ENCODE measurements around the gene CIRBP. TPM values are rescaled to one million over a fixed set of nuclear protein-coding genes. Genes with fewer than 3 reads are reported as not detected.

Gene CIRBP
- total and polyA plus RNA-seq, 2 of the 13 experiments (the other 11 are each of a cell fraction or from before 2014, with no cell fraction given) = 133 to 140 TPM

DNA sequence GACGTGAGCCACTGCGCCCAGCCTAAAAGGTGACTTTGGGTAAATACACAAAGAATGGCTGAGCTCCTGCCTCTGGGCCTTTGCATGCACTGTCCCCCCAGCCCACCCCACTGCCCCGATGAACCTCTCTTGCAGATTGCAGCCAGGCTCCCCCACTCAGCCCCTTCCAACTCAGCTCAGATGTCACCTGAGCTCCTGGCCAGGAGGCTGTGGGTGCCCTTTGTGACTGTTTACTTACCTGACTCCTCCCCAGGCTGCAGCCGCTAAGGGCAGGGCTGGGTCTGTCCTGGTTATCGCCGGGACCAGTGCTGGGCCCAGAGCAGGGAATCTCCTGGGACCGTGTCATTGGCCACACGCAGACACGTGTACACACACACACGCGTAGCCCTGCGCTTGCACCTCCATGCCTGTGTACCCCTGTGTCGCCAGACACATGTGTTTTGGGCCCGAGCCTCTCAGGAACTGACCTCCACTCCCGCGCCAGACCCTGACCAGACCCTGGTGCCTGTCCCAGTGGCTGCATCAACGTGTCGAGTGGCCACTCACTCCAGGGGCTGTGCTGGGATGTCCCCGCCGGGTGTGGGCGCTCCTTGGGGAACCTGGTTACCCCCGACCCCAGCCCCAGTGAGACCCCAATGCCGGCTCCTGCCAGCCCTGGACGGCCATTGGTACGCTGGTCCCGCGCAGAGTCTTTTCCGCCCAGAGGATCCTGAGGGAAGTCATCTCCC lies 35.2 kb downstream of the CIRBP start (continued):
- TF ChIP-seq, protein P1, sequence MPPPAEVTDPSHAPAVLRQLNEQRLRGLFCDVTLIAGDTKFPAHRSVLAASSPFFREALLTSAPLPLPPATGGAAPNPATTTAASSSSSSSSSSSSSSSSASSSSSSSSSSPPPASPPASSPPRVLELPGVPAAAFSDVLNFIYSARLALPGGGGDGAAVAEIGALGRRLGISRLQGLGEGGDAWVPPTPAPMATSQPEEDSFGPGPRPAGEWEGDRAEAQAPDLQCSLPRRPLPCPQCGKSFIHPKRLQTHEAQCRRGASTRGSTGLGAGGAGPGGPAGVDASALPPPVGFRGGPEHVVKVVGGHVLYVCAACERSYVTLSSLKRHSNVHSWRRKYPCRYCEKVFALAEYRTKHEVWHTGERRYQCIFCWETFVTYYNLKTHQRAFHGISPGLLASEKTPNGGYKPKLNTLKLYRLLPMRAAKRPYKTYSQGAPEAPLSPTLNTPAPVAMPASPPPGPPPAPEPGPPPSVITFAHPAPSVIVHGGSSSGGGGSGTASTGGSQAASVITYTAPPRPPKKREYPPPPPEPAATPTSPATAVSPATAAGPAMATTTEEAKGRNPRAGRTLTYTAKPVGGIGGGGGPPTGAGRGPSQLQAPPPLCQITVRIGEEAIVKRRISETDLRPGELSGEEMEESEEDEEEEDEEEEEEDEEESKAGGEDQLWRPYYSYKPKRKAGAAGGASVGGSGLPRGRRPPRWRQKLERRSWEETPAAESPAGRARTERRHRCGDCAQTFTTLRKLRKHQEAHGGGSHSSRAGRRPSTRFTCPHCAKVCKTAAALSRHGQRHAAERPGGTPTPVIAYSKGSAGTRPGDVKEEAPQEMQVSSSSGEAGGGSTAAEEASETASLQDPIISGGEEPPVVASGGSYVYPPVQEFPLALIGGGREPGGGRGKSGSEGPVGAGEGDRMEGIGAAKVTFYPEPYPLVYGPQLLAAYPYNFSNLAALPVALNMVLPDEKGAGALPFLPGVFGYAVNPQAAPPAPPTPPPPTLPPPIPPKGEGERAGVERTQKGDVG (CRISPR knock-in tag; IDR thresholded peaks at IDR 0.05; ENCODE audit: borderline replicate concordance) = no peak
- TF ChIP-seq ARNT (IDR thresholded peaks at IDR 0.05) (no peak), ELF4 (CRISPR knock-in tag; IDR thresholded peaks at IDR 0.05; ENCODE audit: borderline replicate concordance) (no peak), STAT5B (CRISPR knock-in tag; IDR thresholded peaks at IDR 0.05) (no peak), PHF5A (CRISPR knock-in tag; IDR thresholded peaks at IDR 0.05; ENCODE audit: low read depth, unreplicated experiment) (no peak), ZNF589 (CRISPR knock-in tag; conservative IDR thresholded peaks at IDR 0.05) (no peak), NFATC3 (CRISPR knock-in tag; IDR thresholded peaks at IDR 0.05) (no peak), ZNF569 (CRISPR knock-in tag; IDR thresholded peaks at IDR 0.05; ENCODE audit: borderline replicate concordance) (no peak), SP5 (CRISPR knock-in tag; IDR thresholded peaks at IDR 0.05; ENCODE audit: borderline replicate concordance, low read depth) (peak; percentile 69; the same call in 1 of the 2 replicates), POLR2AphosphoS5 (IDR thresholded peaks at IDR 0.05; ENCODE audit: low read depth, low read length) (peak; percentile 49; the same call in 1 of the 2 replicates), ZNF563 (CRISPR knock-in tag; IDR thresholded peaks at IDR 0.05) (peak; percentile 82; the same call in 1 of the 2 replicates), ZNF788 (CRISPR knock-in tag; IDR thresholded peaks at IDR 0.05; ENCODE audit: borderline replicate concordance) (0 out of 2 replicates have a peak, but pooled peaks have one; percentile 57)
- TF ChIP-seq, protein P2, sequence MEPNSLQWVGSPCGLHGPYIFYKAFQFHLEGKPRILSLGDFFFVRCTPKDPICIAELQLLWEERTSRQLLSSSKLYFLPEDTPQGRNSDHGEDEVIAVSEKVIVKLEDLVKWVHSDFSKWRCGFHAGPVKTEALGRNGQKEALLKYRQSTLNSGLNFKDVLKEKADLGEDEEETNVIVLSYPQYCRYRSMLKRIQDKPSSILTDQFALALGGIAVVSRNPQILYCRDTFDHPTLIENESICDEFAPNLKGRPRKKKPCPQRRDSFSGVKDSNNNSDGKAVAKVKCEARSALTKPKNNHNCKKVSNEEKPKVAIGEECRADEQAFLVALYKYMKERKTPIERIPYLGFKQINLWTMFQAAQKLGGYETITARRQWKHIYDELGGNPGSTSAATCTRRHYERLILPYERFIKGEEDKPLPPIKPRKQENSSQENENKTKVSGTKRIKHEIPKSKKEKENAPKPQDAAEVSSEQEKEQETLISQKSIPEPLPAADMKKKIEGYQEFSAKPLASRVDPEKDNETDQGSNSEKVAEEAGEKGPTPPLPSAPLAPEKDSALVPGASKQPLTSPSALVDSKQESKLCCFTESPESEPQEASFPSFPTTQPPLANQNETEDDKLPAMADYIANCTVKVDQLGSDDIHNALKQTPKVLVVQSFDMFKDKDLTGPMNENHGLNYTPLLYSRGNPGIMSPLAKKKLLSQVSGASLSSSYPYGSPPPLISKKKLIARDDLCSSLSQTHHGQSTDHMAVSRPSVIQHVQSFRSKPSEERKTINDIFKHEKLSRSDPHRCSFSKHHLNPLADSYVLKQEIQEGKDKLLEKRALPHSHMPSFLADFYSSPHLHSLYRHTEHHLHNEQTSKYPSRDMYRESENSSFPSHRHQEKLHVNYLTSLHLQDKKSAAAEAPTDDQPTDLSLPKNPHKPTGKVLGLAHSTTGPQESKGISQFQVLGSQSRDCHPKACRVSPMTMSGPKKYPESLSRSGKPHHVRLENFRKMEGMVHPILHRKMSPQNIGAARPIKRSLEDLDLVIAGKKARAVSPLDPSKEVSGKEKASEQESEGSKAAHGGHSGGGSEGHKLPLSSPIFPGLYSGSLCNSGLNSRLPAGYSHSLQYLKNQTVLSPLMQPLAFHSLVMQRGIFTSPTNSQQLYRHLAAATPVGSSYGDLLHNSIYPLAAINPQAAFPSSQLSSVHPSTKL (CRISPR knock-in tag; IDR thresholded peaks at IDR 0.05) = 0 out of 2 replicates have a peak, but pooled peaks have one; percentile 10
- TF ChIP-seq, protein P3, sequence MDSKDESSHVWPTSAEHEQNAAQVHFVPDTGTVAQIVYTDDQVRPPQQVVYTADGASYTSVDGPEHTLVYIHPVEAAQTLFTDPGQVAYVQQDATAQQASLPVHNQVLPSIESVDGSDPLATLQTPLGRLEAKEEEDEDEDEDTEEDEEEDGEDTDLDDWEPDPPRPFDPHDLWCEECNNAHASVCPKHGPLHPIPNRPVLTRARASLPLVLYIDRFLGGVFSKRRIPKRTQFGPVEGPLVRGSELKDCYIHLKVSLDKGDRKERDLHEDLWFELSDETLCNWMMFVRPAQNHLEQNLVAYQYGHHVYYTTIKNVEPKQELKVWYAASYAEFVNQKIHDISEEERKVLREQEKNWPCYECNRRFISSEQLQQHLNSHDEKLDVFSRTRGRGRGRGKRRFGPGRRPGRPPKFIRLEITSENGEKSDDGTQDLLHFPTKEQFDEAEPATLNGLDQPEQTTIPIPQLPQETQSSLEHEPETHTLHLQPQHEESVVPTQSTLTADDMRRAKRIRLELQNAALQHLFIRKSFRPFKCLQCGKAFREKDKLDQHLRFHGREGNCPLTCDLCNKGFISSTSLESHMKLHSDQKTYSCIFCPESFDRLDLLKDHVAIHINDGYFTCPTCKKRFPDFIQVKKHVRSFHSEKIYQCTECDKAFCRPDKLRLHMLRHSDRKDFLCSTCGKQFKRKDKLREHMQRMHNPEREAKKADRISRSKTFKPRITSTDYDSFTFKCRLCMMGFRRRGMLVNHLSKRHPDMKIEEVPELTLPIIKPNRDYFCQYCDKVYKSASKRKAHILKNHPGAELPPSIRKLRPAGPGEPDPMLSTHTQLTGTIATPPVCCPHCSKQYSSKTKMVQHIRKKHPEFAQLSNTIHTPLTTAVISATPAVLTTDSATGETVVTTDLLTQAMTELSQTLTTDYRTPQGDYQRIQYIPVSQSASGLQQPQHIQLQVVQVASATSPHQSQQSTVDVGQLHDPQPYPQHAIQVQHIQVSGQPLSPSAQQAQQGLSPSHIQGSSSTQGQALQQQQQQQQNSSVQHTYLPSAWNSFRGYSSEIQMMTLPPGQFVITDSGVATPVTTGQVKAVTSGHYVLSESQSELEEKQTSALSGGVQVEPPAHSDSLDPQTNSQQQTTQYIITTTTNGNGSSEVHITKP (CRISPR knock-in tag; IDR thresholded peaks at IDR 0.05; ENCODE audit: low read depth) = no peak
- TF ChIP-seq, protein P4, sequence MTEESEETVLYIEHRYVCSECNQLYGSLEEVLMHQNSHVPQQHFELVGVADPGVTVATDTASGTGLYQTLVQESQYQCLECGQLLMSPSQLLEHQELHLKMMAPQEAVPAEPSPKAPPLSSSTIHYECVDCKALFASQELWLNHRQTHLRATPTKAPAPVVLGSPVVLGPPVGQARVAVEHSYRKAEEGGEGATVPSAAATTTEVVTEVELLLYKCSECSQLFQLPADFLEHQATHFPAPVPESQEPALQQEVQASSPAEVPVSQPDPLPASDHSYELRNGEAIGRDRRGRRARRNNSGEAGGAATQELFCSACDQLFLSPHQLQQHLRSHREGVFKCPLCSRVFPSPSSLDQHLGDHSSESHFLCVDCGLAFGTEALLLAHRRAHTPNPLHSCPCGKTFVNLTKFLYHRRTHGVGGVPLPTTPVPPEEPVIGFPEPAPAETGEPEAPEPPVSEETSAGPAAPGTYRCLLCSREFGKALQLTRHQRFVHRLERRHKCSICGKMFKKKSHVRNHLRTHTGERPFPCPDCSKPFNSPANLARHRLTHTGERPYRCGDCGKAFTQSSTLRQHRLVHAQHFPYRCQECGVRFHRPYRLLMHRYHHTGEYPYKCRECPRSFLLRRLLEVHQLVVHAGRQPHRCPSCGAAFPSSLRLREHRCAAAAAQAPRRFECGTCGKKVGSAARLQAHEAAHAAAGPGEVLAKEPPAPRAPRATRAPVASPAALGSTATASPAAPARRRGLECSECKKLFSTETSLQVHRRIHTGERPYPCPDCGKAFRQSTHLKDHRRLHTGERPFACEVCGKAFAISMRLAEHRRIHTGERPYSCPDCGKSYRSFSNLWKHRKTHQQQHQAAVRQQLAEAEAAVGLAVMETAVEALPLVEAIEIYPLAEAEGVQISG (CRISPR knock-in tag; IDR thresholded peaks at IDR 0.05) = no peak; the same call in 1 of the 2 replicates

Measured in HepG2 (cell line).